GM10847 (cell line): ENCODE measurements around the gene PKP4.

ENCODE experiments used
- POLR2A ChIP-seq: IDR thresholded peaks from 2 replicates; pipeline ENCODE4 v1.6.1; 2011; ENCODE audit not compliant: insufficient read length; ENCODE audit errors: extremely low read depth

The PKP4 gene

GRCh38 chr2:158688721-158689120, 232.0 kb downstream of the PKP4 start:
- TF ChIP-seq POLR2A: no peak

- no peak for TF ChIP-seq POLR2A
Observed at GRCh38 chr2:158689391-158689790, 232.6 kb downstream of the PKP4 start.

- no peak for TF ChIP-seq POLR2A
Observed at GRCh38 chr2:158690823-158691222, 234.1 kb downstream of the PKP4 start.

GRCh38 chr2:158691619-158692018, 234.9 kb downstream of the PKP4 start:
- TF ChIP-seq POLR2A: no peak

GRCh38 chr2:158692372-158693103, 235.8 kb downstream of the PKP4 start:
- TF ChIP-seq POLR2A: no peak

- TF ChIP-seq POLR2A: no peak
Observed at GRCh38 chr2:158693476-158693875, 236.7 kb downstream of the PKP4 start.

GRCh38 chr2:158695305-158695704, 238.6 kb downstream of the PKP4 start:
- TF ChIP-seq POLR2A: no peak

- TF ChIP-seq POLR2A: no peak
Observed at GRCh38 chr2:158699323-158699722, 242.6 kb downstream of the PKP4 start.

- TF ChIP-seq POLR2A: no peak
Observed at GRCh38 chr2:158701101-158701500, 244.3 kb downstream of the PKP4 start.

- no peak for TF ChIP-seq POLR2A
Observed at GRCh38 chr2:158702740-158703139, 246.0 kb downstream of the PKP4 start.

GRCh38 chr2:158712791-158713522, 256.2 kb downstream of the PKP4 start:
- no peak for TF ChIP-seq POLR2A

GRCh38 chr2:158713523-158714138, 256.9 kb downstream of the PKP4 start:
- no peak for TF ChIP-seq POLR2A

GRCh38 chr2:158714420-158714819, 257.7 kb downstream of the PKP4 start:
- TF ChIP-seq POLR2A: no peak

GRCh38 chr2:158715357-158715756, 258.6 kb downstream of the PKP4 start:
- TF ChIP-seq POLR2A: no peak

- TF ChIP-seq POLR2A: no peak
Observed at GRCh38 chr2:158716121-158716791, 259.5 kb downstream of the PKP4 start.

- no peak for TF ChIP-seq POLR2A
Observed at GRCh38 chr2:158716921-158717320, 260.2 kb downstream of the PKP4 start.
